ENCODE data around the gene CDC42. TPM values are rescaled to one million over a fixed set of nuclear protein-coding genes. Genes with fewer than 3 reads are reported as not detected.

Gene CDC42
- total and polyA plus RNA-seq, 10 of the 15 experiments (the other 5 are each of a cell fraction or from before 2014, with no cell fraction given) = 184 to 479 (median 326) TPM

GRCh38 chr1:22025368-22026155 lies 26.9 kb upstream of the CDC42 start (continued):
- TF ChIP-seq ZBTB40 (IDR thresholded peaks at IDR 0.05; ENCODE audit: borderline replicate concordance) (peak; percentile 95), ZNF384 (IDR thresholded peaks at IDR 0.05; ENCODE audit: borderline replicate concordance, low read depth, low read length) (no peak), BACH1 (IDR thresholded peaks at IDR 0.05; ENCODE audit: borderline replicate concordance) (peak; percentile 64), TCF3 (IDR thresholded peaks at IDR 0.05; ENCODE audit: borderline replicate concordance, insufficient read depth, low read depth, low read length) (peak; percentile 11; the same call in 1 of the 2 replicates), ZBED1 (IDR thresholded peaks at IDR 0.05; ENCODE audit: borderline replicate concordance) (peak; percentile 59; the same call in 1 of the 2 replicates), KAT2A (conservative IDR thresholded peaks at IDR 0.05; ENCODE audit: control insufficient read depth, low read depth, low read length) (no peak), ATF2 (IDR thresholded peaks at IDR 0.05; ENCODE audit: low read length) (peak; percentile 55; the same call in 1 of the 2 replicates), SMC3 (IDR thresholded peaks at IDR 0.05; ENCODE audit: borderline replicate concordance, low read length) (no peak), PKNOX1 (IDR thresholded peaks at IDR 0.05) (no peak), ZNF207 (IDR thresholded peaks at IDR 0.05; ENCODE audit: borderline replicate concordance) (peak; percentile 73; the same call in 1 of the 2 replicates), ZNF24 (IDR thresholded peaks at IDR 0.05) (no peak), TAF1 (IDR thresholded peaks at IDR 0.05; ENCODE audit: borderline replicate concordance, low read depth, low read length) (peak; percentile 86), NFXL1 (IDR thresholded peaks at IDR 0.05; ENCODE audit: borderline replicate concordance) (no peak), NKRF (conservative IDR thresholded peaks at IDR 0.05) (no peak; the same call in none of the 2 replicates), CHD2 (IDR thresholded peaks at IDR 0.05; ENCODE audit: borderline replicate concordance, low read depth, low read length) (no peak), RCOR1 (conservative IDR thresholded peaks at IDR 0.05; ENCODE audit: low read depth, low read length) (no peak), WRNIP1 (IDR thresholded peaks at IDR 0.05; ENCODE audit: borderline replicate concordance, low read depth, low read length) (no peak), YY1 (IDR thresholded peaks at IDR 0.05; ENCODE audit: low read depth, low read length) (peak; percentile 43; the same call in 1 of the 2 replicates), SIN3A (IDR thresholded peaks at IDR 0.05; ENCODE audit: low read depth, low read length) (no peak), NR2C1 (IDR thresholded peaks at IDR 0.05) (peak; percentile 83), SMAD5 (IDR thresholded peaks at IDR 0.05; ENCODE audit: low read depth) (peak; percentile 66), TCF7 (IDR thresholded peaks at IDR 0.05; ENCODE audit: borderline replicate concordance) (no peak; the same call in 1 of the 2 replicates)

Measured in GM12878 (cell line).